Body of pancreas (tissue), 4 donors: ENCODE results near the gene TOP2A.

Source experiments
- CTCF ChIP-seq, 7 experiments: fragments of 450-650 bp in 4 of 7; fragments of 200-600 bp in 3 of 7; sonication (generic) in 3 of 7; IDR thresholded peaks; one replicate each; pipeline ENCODE4 v1.5.1; 2016 to 2019; ENCODE audit warnings: antibody characterized with exemption in 7 of 7
- POLR2A ChIP-seq, 3 donors: fragments of 450-650 bp; IDR thresholded peaks; one replicate each; pipeline ENCODE4 v1.6.1; 2016; ENCODE audit warnings: antibody characterized with exemption in 3 of 3, mild to moderate bottlenecking in 2 of 3

GRCh38 chr17:40342504-40343218 lies 75.0 kb downstream of the TOP2A start:
- TF ChIP-seq CTCF (IDR thresholded peaks at IDR 0.05) (no peak), POLR2A (IDR thresholded peaks at IDR 0.05) (no peak)
